ENCODE measurements around the gene TOP2A. TPM values are rescaled to one million over a fixed set of nuclear protein-coding genes. Genes with fewer than 3 reads are reported as not detected.

The TOP2A gene
- total RNA-seq, 4 donors from 2014 or later = 0.26 to 1.6 (median 1.0) TPM

- Histone ChIP-seq H3K27ac (peak overlapping the region; percentile 48 to 82 (median 78)), H3K4me3 (peak overlapping the region; percentile 49 to 64 (median 56)), H3K27me3 (peaks cover 0 to 2% (median 0%) of the 10 kb centered on the region in 3 donors), H3K36me3 (no peaks in the 10 kb centered on the region), H3K4me1 (peaks cover 15 to 22% of the 10 kb centered on the region in 2 donors), H3K9me3 (no peaks in the 10 kb centered on the region)
- no peak for ATAC-seq
- intact Hi-C loops (cut with DNase I; ENCODE audit: low total_unique reads) (loop anchor here (1.0 to 5.0 kb wide), 3 partner anchors 33 to 116 kb away; no protein-coding TSS in a partner anchor), in situ Hi-C loops (cut with MboI; ENCODE audit: low sequenced_read_pairs in 4 of 4) (loop anchor here (5.0 to 25.0 kb wide), 3 partner anchors 88 to 93 kb away; no protein-coding TSS in a partner anchor)
- no peak for DNase-seq
- TF ChIP-seq POLR2A (IDR thresholded peaks at IDR 0.05) (no peak), CTCF (IDR thresholded peaks at IDR 0.05 in 4 of 5, conservative IDR thresholded peaks at IDR 0.05 in 1 of 5) (peak in 2 of 5 experiments; percentile 4 to 8)
Measured at GRCh38 chr17:40443988-40444899, 26.5 kb upstream of the TOP2A start.

- H3K27me3 ChIP-seq = peaks cover 0 to 2% (median 0%) of the 10 kb centered on the region in 3 donors
Measured at GRCh38 chr17:40443196-40443987, 25.7 kb upstream of the TOP2A start, which contains the start of gene IGFBP4. TSS of gene IGFBP4 (plus strand) at chr17:40443450. CDS start at chr17:40443736, 286 bp downstream.

GRCh38 chr17:40442392-40443195 is 24.9 kb upstream of the TOP2A start:
- TF ChIP-seq CTCF (IDR thresholded peaks at IDR 0.05 in 4 of 5, conservative IDR thresholded peaks at IDR 0.05 in 1 of 5) (no peak), POLR2A (IDR thresholded peaks at IDR 0.05) (no peak)
- Histone ChIP-seq H3K27me3 (peaks cover 0 to 2% (median 0%) of the 10 kb centered on the region in 3 donors), H3K9me3 (no peaks in the 10 kb centered on the region), H3K36me3 (no peaks in the 10 kb centered on the region), H3K4me1 (peaks cover 1 to 6% of the 10 kb centered on the region in 2 donors), H3K27ac (peak overlapping the region; percentile 73 to 82 (median 78)), H3K4me3 (peak overlapping the region; percentile 53 to 64 (median 57))
- intact Hi-C loops (cut with DNase I; ENCODE audit: low total_unique reads) = loop anchor here (1.0 to 5.0 kb wide), 3 partner anchors 34 to 118 kb away; no protein-coding TSS in a partner anchor
- peak in 1 of 2 donors; percentile 43 for DNase-seq
- ATAC-seq = peak; percentile 24 to 28
- in situ Hi-C loops (cut with MboI; ENCODE audit: low sequenced_read_pairs in 4 of 4) = loop anchor here (5.0 to 25.0 kb wide), 3 partner anchors 90 to 95 kb away; no protein-coding TSS in a partner anchor

More at GRCh38 chr17:40443196-40443987, 25.7 kb upstream of the TOP2A start, which contains the start of gene IGFBP4:
- ATAC-seq (peak; percentile 57 to 75), DNase-seq (peak; percentile 56 to 67)
- peak within 1 kb of the TSS; percentile 73 to 82 (median 78) for H3K27ac ChIP-seq
- in situ Hi-C loops (cut with MboI; ENCODE audit: low sequenced_read_pairs in 4 of 4) = loop anchor here (5.0 to 25.0 kb wide), 3 partner anchors 89 to 94 kb away; no protein-coding TSS in a partner anchor
- peak within 1 kb of the TSS; percentile 53 to 64 (median 57) for H3K4me3 ChIP-seq
- no peaks in the 10 kb centered on the region for H3K36me3 ChIP-seq
- no peaks in the 10 kb centered on the region for H3K9me3 ChIP-seq
- intact Hi-C loops (cut with DNase I; ENCODE audit: low total_unique reads) = loop anchor here (1.0 to 5.0 kb wide), 3 partner anchors 33 to 117 kb away; no protein-coding TSS in a partner anchor
- peak in 4 of 5 experiments; percentile 42 to 46 (median 45) for TF ChIP-seq CTCF (IDR thresholded peaks at IDR 0.05 in 4 of 5, conservative IDR thresholded peaks at IDR 0.05 in 1 of 5)
- TF ChIP-seq POLR2A (IDR thresholded peaks at IDR 0.05) = peak; percentile 46 to 73
- peaks cover 7 to 14% of the 10 kb centered on the region in 2 donors for H3K4me1 ChIP-seq
